Choroid plexus epithelial cell (primary cell): ENCODE results near the gene NUP214.
"Not testable (repeated sequence)": the region's sequence is repeated elsewhere in the genome, so short reads cannot be mapped to it uniquely, and the experiment has no call there.

ENCODE experiments used
- DNase-seq: peaks from one replicate; pipeline ENCODE4 v3.0.0-alpha.2; 2010; ENCODE audit warnings: low read depth
- H3K4me3 ChIP-seq: 2 replicates; pipeline ENCODE4 v1.5.1; 2011; ENCODE audit warnings: low read depth, mild to moderate bottlenecking, control low read depth, low read length, moderate library complexity
- CTCF ChIP-seq: conservative IDR thresholded peaks from 2 replicates; pipeline ENCODE4 v1.5.1; 2011; ENCODE audit warnings: low read depth, mild to moderate bottlenecking, control low read depth, inconsistent platforms, low read length, moderate library complexity

The NUP214 gene

GRCh38 chr9:131112374-131113154 is 12.8 kb upstream of the NUP214 start:
- H3K4me3 ChIP-seq, result no peak overlapping the region
- DNase-seq, result no peak
- TF ChIP-seq CTCF, result no peak

GRCh38 chr9:131113655-131114054 is 11.7 kb upstream of the NUP214 start:
- no peak for DNase-seq
- H3K4me3 ChIP-seq, result no peak overlapping the region
- no peak for TF ChIP-seq CTCF

GRCh38 chr9:131114084-131114535 is 11.3 kb upstream of the NUP214 start:
- no peak overlapping the region for H3K4me3 ChIP-seq
- TF ChIP-seq CTCF, result no peak
- no peak for DNase-seq

GRCh38 chr9:131115360-131115742 is 10.0 kb upstream of the NUP214 start:
- not testable (repeated sequence) for DNase-seq, H3K4me3 ChIP-seq

GRCh38 chr9:131116281-131117120 is 8.9 kb upstream of the NUP214 start:
- DNase-seq, result no peak

GRCh38 chr9:131117121-131117761 is 8.1 kb upstream of the NUP214 start:
- no peak for DNase-seq
- no peak overlapping the region for H3K4me3 ChIP-seq
- TF ChIP-seq CTCF, result no peak

More at GRCh38 chr9:131116281-131117120, 8.9 kb upstream of the NUP214 start:
- TF ChIP-seq CTCF, result no peak
- H3K4me3 ChIP-seq, result no peak overlapping the region

- TF ChIP-seq CTCF, result no peak
- DNase-seq, result no peak
- no peak overlapping the region for H3K4me3 ChIP-seq
Observed at GRCh38 chr9:131117762-131118145, 7.6 kb upstream of the NUP214 start.
